HG02870 (cell line): ENCODE measurements around the gene ELSPBP1.
"Not testable (repeated sequence)": the region's sequence is repeated elsewhere in the genome, so short reads cannot be mapped to it uniquely, and the experiment has no call there.

Source experiments
- ATAC-seq: cut with Tn5 transposase; IDR thresholded peaks from one replicate; pipeline ENCODE4 v1.9.1; 2021; ENCODE audit warnings: mild to moderate bottlenecking, moderate library complexity; ENCODE audit not compliant: unreplicated experiment

ELSPBP1 gene

GRCh38 chr19:48041877-48042580 is 47.6 kb downstream of the ELSPBP1 start:
- ATAC-seq, result no peak

DNA sequence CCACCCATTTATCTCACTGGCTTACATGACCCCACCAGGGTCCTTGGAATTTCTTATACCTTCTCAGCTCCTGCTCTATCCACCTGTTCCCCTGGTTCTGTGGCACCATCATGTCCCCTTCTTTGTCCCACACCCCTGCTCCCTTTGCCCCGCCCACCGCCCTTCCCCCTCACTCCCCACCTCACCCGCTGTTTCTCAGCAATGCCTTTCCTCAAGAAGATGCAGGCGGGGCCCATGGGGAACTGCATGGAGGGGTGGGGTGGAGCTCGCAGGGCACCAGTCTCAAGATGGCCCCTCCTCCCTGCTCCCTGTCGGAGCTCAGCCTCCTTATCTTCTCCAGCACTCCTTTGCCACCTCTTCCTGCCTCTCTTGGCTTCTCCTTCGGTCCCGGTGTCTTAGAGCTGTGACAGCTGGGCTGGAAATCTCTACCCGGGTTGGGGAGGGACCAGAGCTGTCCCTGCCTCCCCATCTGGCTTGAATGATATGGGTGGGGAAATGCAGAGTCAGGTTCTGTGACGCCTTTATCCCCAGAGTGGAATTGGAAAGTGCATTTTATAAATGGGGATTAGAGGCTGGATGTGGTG is 49.3 kb downstream of the ELSPBP1 start, which contains the start of gene CABP5:
Gene CABP5 (minus strand): TSS at position 405 of the 584 bp plus-strand sequence. CDS start 157 bp downstream, at position 248.
- ATAC-seq, result no peak

DNA sequence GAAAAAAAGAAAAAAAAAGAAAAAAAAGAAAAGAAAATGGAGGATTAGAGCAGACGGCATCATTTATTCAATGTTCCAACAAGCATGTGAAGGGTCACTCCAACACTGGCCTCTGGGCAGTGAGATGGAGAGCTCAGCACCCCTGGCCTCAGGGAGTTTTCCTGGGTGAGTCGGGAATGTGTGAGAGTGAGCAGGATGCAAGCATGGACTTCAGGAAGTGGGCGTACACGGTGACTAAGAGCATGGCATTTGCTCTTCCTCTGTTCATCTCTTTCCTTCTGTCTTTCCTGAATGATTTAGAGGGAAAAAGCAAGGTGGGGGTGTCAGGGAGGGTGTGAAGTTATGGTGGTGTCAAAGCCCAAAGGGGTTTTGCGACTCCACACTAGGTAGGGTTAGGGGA is 50.1 kb downstream of the ELSPBP1 start:
- ATAC-seq, result no peak

DNA sequence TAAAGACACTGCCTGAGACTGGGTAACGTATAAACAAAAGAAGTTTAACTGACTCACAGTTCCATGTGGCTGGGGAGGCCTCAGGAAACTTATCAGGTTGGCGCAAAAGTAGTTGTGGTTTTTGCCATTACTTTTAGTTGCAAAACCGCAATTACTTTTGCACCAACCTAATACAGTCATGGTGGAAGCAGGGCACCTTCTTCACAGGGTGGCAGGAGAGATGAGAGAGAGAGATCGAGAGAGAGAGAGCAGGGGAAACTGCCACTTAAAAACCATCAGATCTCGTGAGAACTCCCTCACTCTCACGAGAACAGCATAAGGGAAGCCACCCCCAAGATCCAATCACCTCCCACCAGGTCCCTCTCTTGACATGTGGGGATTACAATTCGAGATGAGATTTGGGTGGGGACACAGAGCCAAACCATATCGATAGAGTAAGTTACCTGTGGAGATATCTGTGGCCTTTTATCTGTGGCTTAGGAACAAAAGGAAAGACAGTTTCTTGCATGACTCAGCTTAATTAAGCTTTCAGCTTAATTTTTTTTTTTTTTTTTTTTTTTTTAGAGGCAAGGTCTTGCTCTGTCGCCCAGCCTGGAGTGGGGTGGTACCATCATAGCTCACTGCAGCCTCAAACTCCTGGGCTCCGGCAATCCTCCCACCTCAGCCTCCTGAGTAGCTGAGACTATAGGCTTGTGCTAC is 57.1 kb downstream of the ELSPBP1 start:
- ATAC-seq, result no peak

DNA sequence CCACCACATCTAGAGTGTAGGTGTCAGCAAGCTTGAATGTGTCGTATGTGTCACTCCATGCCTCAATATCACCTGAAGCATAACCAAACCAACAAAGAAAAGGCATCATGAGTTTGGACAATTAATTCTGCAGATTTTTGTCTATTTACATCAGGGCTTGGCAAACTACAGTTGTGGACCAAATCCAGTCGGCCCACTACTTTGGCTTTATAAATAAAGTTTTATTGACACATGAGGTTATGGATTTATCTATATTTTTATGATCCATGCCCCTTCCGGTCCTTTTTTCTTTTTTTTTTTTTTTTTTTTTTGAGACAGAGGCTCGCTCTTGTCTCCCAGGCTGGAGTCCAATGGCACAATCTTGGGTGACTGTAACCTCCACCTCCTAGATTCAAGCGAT is 58.6 kb downstream of the ELSPBP1 start:
- no peak for ATAC-seq

DNA sequence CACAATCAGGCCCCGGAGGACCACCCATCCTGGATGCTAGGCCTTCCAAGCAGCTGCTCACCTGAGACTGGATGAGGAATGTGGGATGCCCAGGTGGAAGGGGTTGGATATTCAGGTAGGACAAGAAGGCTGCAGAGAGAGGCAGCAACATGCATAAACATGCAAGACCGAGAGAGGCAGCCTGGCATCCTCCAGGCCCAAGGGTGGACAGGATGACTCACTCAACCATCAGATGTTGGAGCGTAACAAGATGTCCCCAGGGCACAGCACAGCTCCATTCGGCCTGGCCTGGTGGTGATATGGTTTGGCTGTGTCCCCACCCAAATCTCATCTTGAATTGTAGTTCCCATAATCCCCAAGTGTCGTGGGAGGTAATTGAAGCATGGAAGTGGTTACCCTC is 59.4 kb downstream of the ELSPBP1 start:
- no peak for ATAC-seq

- no peak for ATAC-seq
Measured at GRCh38 chr19:48059331-48059730, 64.9 kb downstream of the ELSPBP1 start.

DNA sequence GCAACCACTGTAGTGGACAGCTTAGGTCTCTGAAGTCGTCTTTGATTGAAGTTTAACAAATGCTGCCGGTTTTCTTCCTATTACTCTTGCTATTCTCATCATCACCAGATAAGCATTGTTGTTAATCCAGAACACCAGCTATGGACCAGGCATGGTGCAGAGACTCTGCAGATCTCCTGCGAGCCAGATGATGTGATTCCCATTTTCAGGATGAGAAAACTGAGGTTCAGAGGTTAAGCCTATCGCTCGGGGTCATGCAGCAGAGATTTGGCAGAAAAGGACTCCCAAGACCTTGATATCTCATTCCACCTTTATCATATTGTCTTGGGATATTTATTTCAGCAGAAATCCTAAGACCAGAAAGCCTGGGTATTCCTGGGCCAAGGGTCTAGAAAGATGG is 65.9 kb downstream of the ELSPBP1 start:
- no peak for ATAC-seq

DNA sequence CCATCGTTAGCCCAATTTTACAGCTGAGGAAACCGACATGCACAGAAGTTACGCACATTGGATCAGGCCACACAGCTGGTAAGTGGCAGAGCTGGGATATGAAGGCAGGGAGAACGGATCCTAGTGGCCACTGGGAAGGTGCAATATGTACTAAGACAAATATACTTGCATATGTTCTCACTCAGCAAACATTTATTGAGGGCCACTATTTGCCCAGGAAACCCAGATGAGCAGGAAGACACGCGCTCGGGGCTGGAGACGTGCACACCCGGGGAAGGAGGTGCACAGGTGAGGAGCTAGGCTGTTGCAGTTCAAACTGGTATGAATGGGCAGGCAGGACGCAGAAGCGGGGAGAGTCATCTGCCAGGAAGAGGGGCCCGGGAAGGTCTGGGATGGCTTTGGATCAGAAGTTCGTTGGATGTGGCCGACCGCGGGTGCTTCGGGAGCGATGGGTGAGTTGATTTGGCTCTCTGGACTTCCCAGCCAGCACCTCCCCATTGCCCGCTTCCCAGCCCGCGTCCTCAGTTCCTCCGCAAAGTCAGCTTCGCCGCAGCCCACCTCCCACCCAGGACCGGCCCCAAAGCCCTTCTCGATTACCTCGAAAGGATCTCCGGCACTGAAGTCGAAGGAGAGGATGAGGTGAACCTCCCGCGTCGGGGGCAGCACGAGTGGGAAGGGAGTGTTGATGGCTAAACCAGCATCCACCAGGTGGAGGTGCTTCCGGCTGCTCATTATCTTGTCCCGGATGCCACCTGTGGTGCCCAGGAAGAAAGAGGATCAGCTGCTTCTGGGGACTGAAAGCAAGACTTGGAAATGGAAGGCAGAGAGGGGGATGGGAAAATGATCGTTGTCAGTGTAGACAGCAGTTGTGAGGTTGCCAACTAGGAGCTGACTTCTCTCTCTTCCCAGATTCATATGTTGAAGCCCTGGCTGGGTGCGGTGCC is 67.2 kb downstream of the ELSPBP1 start:
- no peak for ATAC-seq

- no peak for ATAC-seq
Measured at GRCh38 chr19:48064509-48064908, 70.1 kb downstream of the ELSPBP1 start.

DNA sequence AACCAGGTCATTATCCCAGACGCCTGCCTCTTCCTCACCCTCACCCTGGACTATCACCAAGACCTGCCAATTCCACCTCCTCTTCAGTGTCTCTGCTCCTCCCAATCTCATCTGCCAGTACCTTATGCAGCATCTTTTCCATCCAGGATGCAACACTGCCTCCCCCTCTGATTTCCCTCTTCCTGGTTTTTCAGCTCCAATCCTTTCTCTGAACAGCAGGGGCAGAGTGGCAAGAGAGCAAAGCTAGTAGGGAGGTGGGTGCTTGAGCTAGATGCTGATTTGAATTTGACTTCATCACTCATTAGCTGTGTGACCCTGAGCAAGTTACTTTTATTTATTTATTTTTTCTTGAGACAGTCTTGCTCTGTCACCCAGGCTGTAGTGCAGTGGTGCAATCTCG is 75.0 kb downstream of the ELSPBP1 start:
- ATAC-seq, result no peak

- ATAC-seq, result not testable (repeated sequence)
Measured at GRCh38 chr19:48070177-48070769, 75.8 kb downstream of the ELSPBP1 start.
